ENCODE results near the gene CRPPA. TPM values are rescaled to one million over a fixed set of nuclear protein-coding genes. Genes with fewer than 3 reads are reported as not detected.
A peak's percentile ranks its signal among the peaks of the same experiment; 100 is the strongest.

CRPPA gene
- total and polyA plus RNA-seq, 2 of the 4 experiments (the other 2 are of a cell fraction): 0.67 to 1.3 TPM

DNA sequence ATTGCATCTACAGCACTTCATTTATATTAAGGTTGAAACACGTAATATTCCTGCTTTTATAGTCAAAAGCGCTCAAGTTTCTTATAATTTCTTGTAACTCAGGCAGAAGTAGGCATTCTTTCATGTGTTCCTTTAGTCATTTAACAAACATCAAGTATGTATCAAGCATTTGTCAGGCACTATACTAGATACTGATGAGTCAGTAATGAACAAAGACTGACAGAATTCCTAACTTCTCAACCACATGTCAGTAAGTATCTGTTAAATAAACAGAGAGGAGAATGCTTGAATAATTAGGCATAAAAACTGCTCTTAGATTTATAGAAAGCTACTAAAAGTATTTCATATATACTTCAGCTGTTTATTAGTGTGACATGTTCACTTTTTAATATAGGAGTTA is 9.9 kb downstream of the CRPPA start:
- ChIA-PET CTCF (no interaction called here), POLR2A (ENCODE audit: unreplicated experiment) (no interaction called here)
- no peak overlapping the region for H3K56ac ChIP-seq (ENCODE audit: extremely low read depth, insufficient read depth, low read length)
- no peak overlapping the region for H3K4me2 ChIP-seq (ENCODE audit: low read depth, low read length)
- H3K27ac ChIP-seq (ENCODE audit: insufficient read depth, low read length): no peak overlapping the region
- H2AK5ac ChIP-seq (ENCODE audit: low read depth, low read length): no peak overlapping the region
- H4K20me1 ChIP-seq (ENCODE audit: insufficient read depth, low read length): no peaks in the 10 kb centered on the region
- no peak overlapping the region for H2AFZ ChIP-seq (replicated peaks; ENCODE audit: low read length, poor library complexity)
- no peak overlapping the region for H4K5ac ChIP-seq (ENCODE audit: low read depth, low read length)
- no peak overlapping the region for H2BK5ac ChIP-seq (ENCODE audit: low read depth, low read length, poor library complexity, severe bottlenecking)
- no peak overlapping the region for H3K9ac ChIP-seq (ENCODE audit: low read depth, low read length)
- ATAC-seq (ENCODE audit: low read depth) (no peak), DNase-seq (peak; percentile 35)
- H3K18ac ChIP-seq (ENCODE audit: low read depth, low read length): no peak overlapping the region
- no peaks in the 10 kb centered on the region for H3K36me3 ChIP-seq (ENCODE audit: control insufficient read depth, insufficient read depth, low read length)
- dilution Hi-C loops (cut with HindIII; ENCODE audit: low sequenced_read_pairs, unreplicated experiment) (no loop called here), intact Hi-C loops (cut with micrococcal nuclease) (no loop called here), in situ Hi-C loops (cut with MboI; ENCODE audit: low sequenced_read_pairs) (no loop called here)
- no peak overlapping the region for H2BK120ac ChIP-seq (ENCODE audit: low read depth, low read length)
- no peaks in the 10 kb centered on the region for H3K27me3 ChIP-seq (ENCODE audit: control insufficient read depth, insufficient read depth, low read length)
- H3K9me3 ChIP-seq (ENCODE audit: control insufficient read depth, insufficient read depth, low read length): no peaks in the 10 kb centered on the region
- no CpG with 5 or more reads among the region's 2 CpGs for WGBS, 2 experiments (ENCODE audit: extremely low coverage in 2 of 2, insufficient read length in 1 of 2)
- no peak overlapping the region for H3K23ac ChIP-seq (ENCODE audit: low read depth, low read length)
- no peaks in the 10 kb centered on the region; the same call in 1 of the 2 replicates for H3K4me1 ChIP-seq (ENCODE audit: control insufficient read depth, insufficient read depth, low read length)
- no TSS peak for BruUV-seq (replicated peaks)
- H2AK9ac ChIP-seq (replicated peaks; ENCODE audit: low read depth, low read length, poor library complexity): no peak overlapping the region
- no peak for TF ChIP-seq RFX5 (IDR thresholded peaks at IDR 0.05; ENCODE audit: low read depth, low read length)
- TF ChIP-seq MAFK (IDR thresholded peaks at IDR 0.05; ENCODE audit: low read depth, low read length): 0 out of 2 replicates have a peak, but pooled peaks have one; percentile 2
- no peak overlapping the region for H3K4me3 ChIP-seq (ENCODE audit: insufficient read depth, low read depth, low read length)
- no peak overlapping the region for H2BK15ac ChIP-seq (ENCODE audit: low read depth, low read length)
- 0 out of 4 replicates have a peak, but pooled peaks cover 0 to 3% of the 10 kb centered on the region in 2 experiments for H3K79me1 ChIP-seq (ENCODE audit: low read depth in 1 of 2, low read length in 2 of 2)
- no peak overlapping the region for H2BK20ac ChIP-seq (ENCODE audit: low read depth, low read length)
- H3K4ac ChIP-seq (ENCODE audit: low read depth, low read length): no peak overlapping the region
- no peak overlapping the region for H4K8ac ChIP-seq (ENCODE audit: low read depth in 2 of 2, low read length in 2 of 2)
- H3K9me1 ChIP-seq (ENCODE audit: insufficient read depth, low read length): no peaks in the 10 kb centered on the region
- no peak overlapping the region for H4K91ac ChIP-seq (ENCODE audit: insufficient read depth, low read depth, low read length)
- no peak overlapping the region for H3K14ac ChIP-seq (replicated peaks; ENCODE audit: low read depth, low read length)

Measured in IMR-90 (cell line).